HepG2 (cell line): ENCODE measurements around the gene MRPL42. TPM values are rescaled to one million over a fixed set of nuclear protein-coding genes. Genes with fewer than 3 reads are reported as not detected.

ENCODE experiments used
- BRCA1 ChIP-seq: sonication (generic); formaldehyde crosslinking; IDR thresholded peaks from 2 replicates; pipeline ENCODE4 v1.4.0; 2020; ENCODE audit warnings: missing genetic modification reagents
- MBD4 ChIP-seq: IDR thresholded peaks from 2 replicates; pipeline ENCODE4 v1.6.1; 2012; ENCODE audit warnings: low read length, inconsistent platforms, borderline replicate concordance
- PAF1 ChIP-seq: IDR thresholded peaks from 2 replicates; pipeline ENCODE4 v1.6.1; 2016; ENCODE audit warnings: missing genetic modification reagents, missing compliant biosample characterization
- PRMT3 ChIP-seq: sonication (generic); formaldehyde crosslinking; IDR thresholded peaks from 2 replicates; pipeline ENCODE4 v1.8.1; 2022; ENCODE audit warnings: low read depth, mild to moderate bottlenecking, moderate library complexity, missing genetic modification reagents, borderline replicate concordance
- RERE ChIP-seq: IDR thresholded peaks from 2 replicates; pipeline ENCODE4 v1.6.1; 2016; ENCODE audit warnings: low read depth, missing genetic modification reagents, missing compliant biosample characterization
- THAP11 ChIP-seq: IDR thresholded peaks from 2 replicates; pipeline ENCODE4 v1.6.1; 2016; ENCODE audit warnings: missing biosample characterization, missing genetic modification reagents
- ZHX2 ChIP-seq, 2 experiments: sonication (generic) in 1 of 2; formaldehyde crosslinking in 1 of 2; IDR thresholded peaks; 2 replicates each; pipeline versions ENCODE4 v1.6.1 to v1.9.0; 2014 to 2022; ENCODE audit warnings: antibody characterized with exemption in 1 of 2, borderline replicate concordance in 1 of 2, inconsistent platforms in 1 of 2, low read depth in 1 of 2, missing genetic modification reagents in 1 of 2
- ZNF512B ChIP-seq: sonication (generic); formaldehyde crosslinking; IDR thresholded peaks from 2 replicates; pipeline ENCODE4 v1.5.1; 2020; ENCODE audit warnings: missing genetic modification reagents, mild to moderate bottlenecking, borderline replicate concordance
- ZUFSP ChIP-seq: sonication (generic); formaldehyde crosslinking; IDR thresholded peaks from 2 replicates; pipeline ENCODE4 v1.9.0; 2021; ENCODE audit warnings: missing genetic modification reagents, mild to moderate bottlenecking, borderline replicate concordance
- polyA plus RNA-seq, 8 experiments: library from polyadenylated mRNA; depleted of rRNA in 3 of 8; stranded (reverse) in 7 of 8; unstranded in 1 of 8; fragments of >200 nt; fragmentation: Illumina TruSeq in 4 of 8; extraction: Trizol in 4 of 8; gene quantifications; 2 replicates each; pipeline versions ENCODE4 v1.2.1 to v1.2.3, GENCODE V29; 2011 to 2016; ENCODE audit warnings: low read depth in 4 of 8, missing spikeins in 1 of 8, mixed read lengths in 1 of 8; ENCODE audit not compliant: insufficient read depth in 1 of 8
- total RNA-seq, 5 experiments: library from RNA; depleted of rRNA; stranded (reverse); fragments of >200 nt; fragmentation: Illumina TruSeq; extraction: Trizol; gene quantifications; 2 replicates each; pipeline ENCODE4 v1.2.3, GENCODE V29; 2016; ENCODE audit warnings: low read depth in 1 of 5

MRPL42 gene
- total and polyA plus RNA-seq, 2 of the 13 experiments (the other 11 are each of a cell fraction or from before 2014, with no cell fraction given) = 93.3 to 148 TPM

GRCh38 chr12:93467351-93468007, at the start of gene MRPL42 (continued):
- TF ChIP-seq ZHX2 (IDR thresholded peaks at IDR 0.05; ENCODE audit: low read depth) (peak; percentile 90), ZHX2 (CRISPR knock-in tag; IDR thresholded peaks at IDR 0.05; ENCODE audit: borderline replicate concordance) (no peak), ZNF512B (CRISPR knock-in tag) (no peak), BRCA1 (CRISPR knock-in tag) (no peak; the same call in 1 of the 2 replicates), ZUFSP (CRISPR knock-in tag) (no peak), RERE (no peak), PAF1 (no peak), MBD4 (no peak), THAP11 (peak; percentile 98), PRMT3 (CRISPR knock-in tag) (0 out of 2 replicates have a peak, but pooled peaks have one; percentile 36)
